Gastroesophageal sphincter (tissue), 3 donors: ENCODE results near the gene SFI1.

Source experiments
- CTCF ChIP-seq, 4 experiments: fragments of 200-600 bp in 2 of 4; fragments of 450-650 bp in 2 of 4; sonication (generic) in 1 of 4; IDR thresholded peaks; one replicate each; pipeline ENCODE4 v1.5.1; 2017 to 2019; ENCODE audit warnings: antibody characterized with exemption in 4 of 4, mild to moderate bottlenecking in 2 of 4, moderate library complexity in 2 of 4
- EP300 ChIP-seq: sonication (generic); formaldehyde crosslinking; IDR thresholded peaks from one replicate; pipeline ENCODE4 v1.6.1; 2017; ENCODE audit warnings: antibody characterized with exemption, mild to moderate bottlenecking
- POLR2A ChIP-seq, 2 donors: fragments of 450-650 bp; IDR thresholded peaks; one replicate each; pipeline ENCODE4 v1.6.1; 2017; ENCODE audit warnings: antibody characterized with exemption in 2 of 2, mild to moderate bottlenecking in 2 of 2, moderate library complexity in 1 of 2

GRCh38 chr22:31550871-31551370 is 54.6 kb downstream of the SFI1 start:
- TF ChIP-seq EP300 (no peak), CTCF (IDR thresholded peaks at IDR 0.05) (no peak), POLR2A (IDR thresholded peaks at IDR 0.05) (no peak)
